Limb (tissue), 2 donors: ENCODE results near the gene ADGRF4.

ENCODE experiments used
- DNase-seq, 2 donors: peaks; one replicate each; pipeline ENCODE4 v3.0.0-alpha.2; 2016; ENCODE audit errors: extremely low spot score in 2 of 2

Gene ADGRF4

DNA sequence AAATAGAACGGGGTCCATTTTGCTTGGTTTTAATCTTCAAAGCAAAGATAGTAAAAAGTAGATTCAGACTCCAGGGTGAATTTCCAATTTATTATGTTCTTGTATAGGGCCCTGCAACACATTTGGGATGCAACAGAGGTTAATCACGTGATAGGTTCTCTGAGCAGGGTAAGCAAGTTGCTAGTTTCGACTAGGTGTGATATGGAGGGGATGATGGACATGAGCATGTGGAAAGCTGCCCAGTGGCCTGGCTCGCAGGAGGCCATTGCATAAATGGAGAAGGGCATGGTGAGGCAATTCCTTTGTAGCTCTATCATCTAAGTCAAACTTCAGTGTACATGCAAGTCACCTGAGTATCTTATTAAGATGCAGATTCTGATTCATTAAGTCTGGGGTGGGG, 17.7 kb upstream of the ADGRF4 start:
- DNase-seq: no peak

DNA sequence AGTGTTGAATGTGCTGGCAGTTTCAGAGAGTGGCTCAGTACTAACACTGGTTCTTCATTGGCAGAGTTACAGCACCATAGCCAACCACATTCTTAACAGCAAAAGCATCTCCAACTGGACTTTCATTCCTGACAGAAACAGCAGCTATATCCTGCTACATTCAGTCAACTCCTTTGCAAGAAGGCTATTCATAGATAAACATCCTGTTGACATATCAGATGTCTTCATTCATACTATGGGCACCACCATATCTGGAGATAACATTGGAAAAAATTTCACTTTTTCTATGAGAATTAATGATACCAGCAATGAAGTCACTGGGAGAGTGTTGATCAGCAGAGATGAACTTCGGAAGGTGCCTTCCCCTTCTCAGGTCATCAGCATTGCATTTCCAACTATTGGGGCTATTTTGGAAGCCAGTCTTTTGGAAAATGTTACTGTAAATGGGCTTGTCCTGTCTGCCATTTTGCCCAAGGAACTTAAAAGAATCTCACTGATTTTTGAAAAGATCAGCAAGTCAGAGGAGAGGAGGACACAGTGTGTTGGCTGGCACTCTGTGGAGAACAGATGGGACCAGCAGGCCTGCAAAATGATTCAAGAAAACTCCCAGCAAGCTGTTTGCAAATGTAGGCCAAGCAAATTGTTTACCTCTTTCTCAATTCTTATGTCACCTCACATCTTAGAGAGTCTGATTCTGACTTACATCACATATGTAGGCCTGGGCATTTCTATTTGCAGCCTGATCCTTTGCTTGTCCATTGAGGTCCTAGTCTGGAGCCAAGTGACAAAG, 17.0 kb upstream of the ADGRF4 start:
- DNase-seq: no peak

DNA sequence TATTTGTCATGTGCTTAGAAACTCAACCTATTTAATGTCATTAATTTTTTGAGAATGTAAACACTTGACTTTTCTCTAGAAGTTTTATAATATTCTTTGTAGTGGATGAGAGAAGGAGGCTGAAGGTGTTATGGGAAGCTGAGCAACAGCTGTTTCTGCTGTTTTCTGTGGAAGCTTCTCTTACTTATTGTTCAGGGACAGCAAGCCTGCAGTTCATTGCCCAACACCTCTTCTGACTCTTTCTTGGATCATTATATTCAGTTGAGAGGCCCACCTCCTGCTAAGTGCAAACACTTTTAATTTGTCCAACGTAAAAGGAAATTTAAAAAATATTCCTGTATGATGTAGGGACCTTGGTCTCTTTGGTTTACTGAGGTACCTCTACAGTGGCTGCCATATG, 12.0 kb upstream of the ADGRF4 start:
- DNase-seq: no peak

DNA sequence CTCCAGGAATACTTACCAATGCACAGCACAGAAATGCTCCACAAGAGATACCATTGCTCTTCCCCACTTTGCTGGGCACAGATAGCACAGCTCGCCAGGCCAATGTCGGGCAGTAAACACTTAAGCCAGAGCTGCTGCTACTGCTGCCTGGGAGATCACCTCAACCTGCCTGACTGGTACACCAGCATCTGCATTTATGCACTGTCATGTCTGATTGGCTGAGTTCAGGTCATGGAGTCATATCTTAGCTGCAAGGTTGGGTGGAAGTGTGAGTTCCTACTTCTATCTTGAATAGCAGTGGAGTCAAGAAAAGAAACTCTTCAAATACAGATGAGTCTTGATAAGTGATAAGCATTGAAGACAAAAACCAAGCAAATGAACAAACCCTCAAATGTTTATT, 10.9 kb upstream of the ADGRF4 start:
- no peak for DNase-seq

DNA sequence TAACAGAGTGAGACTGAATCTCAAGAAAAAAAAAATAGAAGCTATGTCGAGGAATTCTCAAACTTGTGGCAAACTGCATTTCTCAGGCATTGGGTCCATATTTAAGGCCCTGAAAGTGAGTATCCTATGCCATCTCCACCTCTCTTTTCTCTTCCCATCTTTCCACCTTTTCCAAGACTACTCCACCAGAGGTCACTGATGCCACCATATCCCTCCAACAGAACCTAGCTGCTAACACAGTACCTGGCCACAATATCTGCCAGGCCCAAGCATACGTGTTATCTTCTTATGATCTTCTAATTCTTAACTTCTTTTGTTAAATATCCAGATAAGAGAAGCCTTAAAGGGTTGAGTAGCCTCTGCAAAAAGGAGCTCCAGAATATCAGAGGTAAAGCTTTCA, 8.2 kb upstream of the ADGRF4 start:
- no peak for DNase-seq

DNA sequence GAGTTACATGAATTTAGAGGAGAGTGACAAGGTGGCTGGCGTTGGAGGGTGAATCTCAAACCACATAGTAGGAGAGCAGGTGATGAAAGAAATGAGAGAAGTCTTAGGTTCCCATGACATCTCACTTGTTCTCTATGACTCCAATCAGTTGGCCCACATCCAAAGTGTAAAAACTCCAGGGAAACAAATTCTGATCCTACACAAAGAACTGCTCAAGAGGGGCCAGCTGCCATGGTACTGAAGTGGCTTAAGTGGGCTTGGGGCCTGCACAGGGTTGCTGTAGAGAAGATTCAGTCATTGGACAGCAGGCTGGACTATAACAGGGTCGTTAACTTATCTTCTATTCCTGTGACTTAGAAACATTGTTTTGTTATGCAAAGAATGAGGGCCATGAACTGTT, 7.6 kb upstream of the ADGRF4 start:
- no peak for DNase-seq

DNA sequence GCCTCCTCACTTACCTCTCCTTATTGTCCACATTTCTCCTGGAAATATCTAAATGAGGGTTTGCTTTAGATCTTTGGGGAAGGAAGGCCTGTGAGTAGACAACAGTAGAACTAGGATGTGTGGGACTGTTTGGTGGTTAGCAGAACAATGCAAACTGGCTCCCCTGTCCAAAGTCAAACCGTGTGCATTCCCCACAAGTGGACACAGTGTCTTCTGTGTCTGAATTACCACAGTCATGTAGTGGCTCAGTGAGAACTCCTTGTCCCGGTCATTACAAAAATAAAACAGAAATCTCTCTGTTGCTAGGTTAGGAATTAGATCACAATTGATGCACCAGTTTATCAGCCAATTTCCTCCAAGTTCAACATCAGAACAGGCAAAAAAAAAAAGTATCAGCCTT, 455 bp upstream of the ADGRF4 start:
- no peak for DNase-seq

DNA sequence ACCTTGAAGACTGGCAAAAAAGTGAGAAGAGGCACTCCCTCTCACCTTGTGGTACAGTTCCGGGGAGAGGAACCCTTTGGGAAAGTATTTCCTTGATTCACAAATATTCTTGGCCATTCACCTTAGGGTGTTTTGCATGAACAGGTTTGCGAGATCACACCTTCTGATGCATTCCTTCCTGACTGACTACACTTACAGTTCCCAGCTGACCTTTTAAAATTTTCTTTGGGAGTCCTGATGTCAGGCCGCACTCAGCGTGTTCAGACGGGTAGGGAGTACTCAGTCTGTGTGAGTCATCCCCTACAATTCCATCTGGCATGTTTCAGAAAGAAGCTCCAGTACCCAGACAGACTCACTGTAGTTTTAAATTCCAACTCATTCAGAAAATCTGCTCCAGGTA, 1.7 kb downstream of the ADGRF4 start:
- no peak for DNase-seq

DNA sequence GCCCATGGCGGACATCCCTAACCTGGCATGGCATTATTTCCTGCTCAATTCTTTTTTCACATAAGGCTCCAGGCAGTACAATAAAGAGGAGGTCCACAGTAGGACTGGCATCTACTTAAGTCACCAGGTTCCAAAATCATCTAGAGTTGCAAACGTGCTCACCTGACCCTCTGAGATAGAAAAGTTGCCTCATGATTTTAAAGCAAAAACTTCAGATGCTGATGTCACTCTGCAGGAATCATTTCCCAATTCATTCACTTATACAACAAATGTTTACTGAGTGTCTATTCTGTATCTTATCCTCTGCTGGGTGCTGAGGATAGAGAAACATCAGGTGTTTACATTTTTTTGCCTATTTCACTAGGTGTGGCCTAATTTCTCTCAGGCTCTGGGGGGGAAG, 2.2 kb downstream of the ADGRF4 start:
- DNase-seq: no peak

DNA sequence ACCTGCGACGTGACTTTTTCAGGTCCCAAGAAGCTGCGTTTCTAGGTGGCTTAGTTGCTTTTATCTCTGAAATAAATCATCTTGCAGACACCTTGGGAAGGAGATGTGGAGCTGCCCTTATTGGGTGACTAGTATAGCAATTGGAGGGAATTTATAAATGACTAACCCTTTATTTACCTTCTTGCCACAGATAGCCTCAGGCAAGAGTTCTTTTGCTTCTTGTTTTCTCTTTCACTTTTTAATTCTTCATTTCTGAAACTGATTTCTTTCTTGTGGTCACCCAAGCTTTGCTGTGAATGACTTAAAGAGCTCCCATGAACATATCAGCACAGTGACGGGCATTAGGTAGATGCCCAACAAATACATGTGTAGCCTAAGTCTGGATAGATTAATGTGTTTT, 3.0 kb downstream of the ADGRF4 start:
- no peak for DNase-seq

DNA sequence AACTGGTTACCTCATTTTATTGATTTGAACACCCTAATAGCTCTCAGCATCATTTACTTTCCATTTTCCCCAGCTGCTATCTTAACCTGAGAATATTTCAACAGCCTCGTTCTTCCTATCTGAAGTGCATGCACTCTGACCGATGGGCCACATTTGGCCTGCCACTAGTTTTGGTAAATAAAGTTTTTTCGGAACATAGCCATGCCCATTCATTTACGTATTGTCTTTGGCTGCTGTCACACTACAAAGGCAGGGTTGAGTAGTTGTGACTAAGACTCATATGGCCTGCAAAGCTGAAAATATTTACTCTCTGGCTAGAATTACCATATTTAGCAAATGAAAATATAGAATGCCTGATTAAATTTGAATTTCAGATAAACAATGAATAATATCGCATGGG, 10.8 kb downstream of the ADGRF4 start:
- no peak for DNase-seq

DNA sequence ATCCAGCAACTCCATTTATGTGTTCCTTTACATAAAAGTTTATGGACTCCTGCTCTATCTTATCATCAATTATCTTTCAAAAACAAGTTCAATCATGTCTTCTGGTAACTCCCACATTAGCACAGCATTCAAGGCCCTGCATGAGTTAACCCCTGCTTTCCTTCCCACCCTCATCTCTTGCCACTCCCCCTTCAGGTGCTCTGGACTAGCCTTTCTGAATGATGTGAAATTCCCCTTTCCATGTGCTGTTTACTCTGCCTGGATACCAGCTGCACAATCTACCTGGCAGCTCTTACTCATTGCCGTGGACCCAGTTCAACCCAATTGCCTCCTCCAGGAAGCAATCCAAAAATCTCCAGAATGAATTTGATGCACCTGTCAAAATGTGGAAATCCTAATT, 11.9 kb downstream of the ADGRF4 start:
- DNase-seq: no peak

DNA sequence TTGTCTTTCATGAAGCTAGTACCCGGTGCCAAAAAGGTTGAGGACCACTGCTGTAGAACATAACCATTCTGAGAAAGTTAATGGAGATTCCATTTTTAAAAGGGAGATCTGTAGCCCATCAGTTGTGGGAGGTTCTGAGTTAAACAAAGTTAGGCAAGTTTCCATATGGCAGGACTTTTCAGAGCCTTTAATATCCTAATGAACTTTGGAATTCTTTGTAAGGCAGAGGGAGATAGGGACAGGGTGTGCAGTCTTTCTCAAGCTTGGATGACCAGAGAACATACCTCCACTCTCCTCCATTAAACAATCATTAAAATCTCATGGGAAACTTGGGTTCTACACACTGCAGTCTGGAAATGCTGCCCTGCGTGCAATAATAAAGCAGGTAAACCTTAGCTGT, 14.8 kb downstream of the ADGRF4 start:
- DNase-seq: no peak

DNA sequence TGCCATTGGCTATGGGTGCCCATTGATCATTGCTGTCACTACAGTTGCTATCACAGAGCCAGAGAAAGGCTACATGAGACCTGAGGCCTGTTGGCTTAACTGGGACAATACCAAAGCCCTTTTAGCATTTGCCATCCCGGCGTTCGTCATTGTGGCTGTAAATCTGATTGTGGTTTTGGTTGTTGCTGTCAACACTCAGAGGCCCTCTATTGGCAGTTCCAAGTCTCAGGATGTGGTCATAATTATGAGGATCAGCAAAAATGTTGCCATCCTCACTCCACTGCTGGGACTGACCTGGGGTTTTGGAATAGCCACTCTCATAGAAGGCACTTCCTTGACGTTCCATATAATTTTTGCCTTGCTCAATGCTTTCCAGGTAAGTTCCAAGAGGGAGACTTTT, 16.4 kb downstream of the ADGRF4 start:
- no peak for DNase-seq

DNA sequence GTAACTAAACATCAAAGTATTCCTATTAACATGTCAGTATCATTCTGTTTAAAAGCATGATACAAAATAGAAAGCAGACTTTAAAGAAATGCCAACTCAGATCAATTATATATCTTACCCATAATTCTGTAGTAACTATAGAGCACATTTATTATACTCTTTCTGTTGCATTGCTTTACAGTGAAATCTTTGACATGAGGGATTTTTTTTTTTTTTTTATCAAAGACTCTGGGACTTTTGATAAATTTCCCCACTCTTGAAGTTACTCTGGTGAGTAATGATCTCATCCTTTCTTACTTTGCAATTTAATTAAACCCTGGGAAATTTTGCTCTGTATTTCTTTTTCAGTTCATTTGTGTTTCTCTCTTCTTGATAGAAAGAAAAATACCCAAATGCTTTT, 17.4 kb downstream of the ADGRF4 start:
- no peak for DNase-seq

DNA sequence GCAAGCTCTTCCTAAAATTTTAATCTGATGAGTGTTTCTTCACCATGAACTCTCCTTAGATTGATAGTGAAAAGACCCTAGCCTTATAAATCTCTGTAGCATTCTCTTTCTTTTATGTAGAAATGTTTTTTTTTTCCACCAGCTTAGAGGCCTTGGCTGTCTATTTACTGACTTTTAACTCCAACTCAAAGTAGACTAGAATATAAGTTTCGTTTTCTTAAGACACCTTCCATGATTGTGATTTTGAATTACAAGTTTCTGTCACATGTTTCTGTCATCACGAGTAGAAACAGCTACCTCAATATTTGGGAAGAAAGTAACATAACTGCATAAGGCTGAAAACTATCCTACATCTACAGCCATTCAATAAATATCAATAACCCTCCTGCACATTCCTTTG, 17.8 kb downstream of the ADGRF4 start:
- DNase-seq: no peak

DNA sequence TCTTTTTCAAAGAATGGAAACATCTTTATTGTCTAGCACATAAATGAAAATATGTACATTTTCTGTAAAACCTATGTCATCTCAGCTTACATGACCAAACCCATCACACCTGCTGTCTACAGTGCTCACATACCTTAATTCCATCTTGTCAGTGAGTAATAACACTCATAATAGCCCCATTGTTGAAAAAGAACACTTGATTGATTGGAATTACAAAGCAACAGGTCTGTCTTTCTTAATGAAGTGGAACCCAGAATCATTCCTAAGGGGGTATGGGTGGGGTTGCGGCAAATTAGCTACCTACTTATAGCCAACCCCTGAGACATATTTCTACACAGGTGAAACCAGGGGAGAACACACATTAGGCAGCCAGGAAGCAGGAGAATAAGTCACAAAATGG, 20.2 kb downstream of the ADGRF4 start:
- no peak for DNase-seq

DNA sequence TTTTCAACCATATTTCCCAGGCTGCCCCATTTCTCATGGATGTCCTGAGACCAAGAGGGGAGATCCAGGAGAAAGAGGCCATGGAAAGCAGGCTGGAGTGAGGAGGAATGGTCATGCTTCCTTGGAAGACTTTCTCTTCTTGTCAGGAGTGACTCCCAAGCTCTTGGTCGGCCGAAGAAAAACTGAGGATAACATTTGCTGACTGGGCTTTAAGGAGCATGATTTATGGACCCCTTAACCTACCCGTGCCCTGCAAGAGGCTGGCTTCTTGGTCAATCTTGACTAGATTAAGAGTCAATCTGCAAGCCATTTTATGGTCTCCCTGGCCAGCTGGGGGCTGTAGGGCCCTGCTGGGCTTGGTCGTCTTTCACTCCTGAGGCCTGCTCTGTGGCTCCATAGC, 22.8 kb downstream of the ADGRF4 start:
- no peak for DNase-seq

DNA sequence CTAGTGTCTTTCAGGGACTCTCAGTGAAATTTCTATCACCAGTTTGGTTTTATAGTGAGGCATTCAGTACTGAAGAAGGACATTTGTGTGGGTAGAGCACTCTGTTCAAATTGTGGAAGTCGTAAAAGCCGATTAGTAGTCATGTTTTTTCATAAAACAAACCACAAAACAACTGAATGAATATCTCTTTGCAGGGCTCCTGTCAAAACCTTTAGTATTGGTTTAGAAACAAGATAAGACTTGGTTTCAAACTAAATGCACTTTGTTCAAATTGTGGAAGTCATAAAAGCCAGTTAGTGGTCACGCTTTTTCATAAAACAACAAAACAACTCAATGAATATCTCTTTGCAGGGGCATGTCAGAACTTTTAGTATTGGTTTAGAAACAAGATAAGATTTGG, 23.8 kb downstream of the ADGRF4 start:
- no peak for DNase-seq

DNA sequence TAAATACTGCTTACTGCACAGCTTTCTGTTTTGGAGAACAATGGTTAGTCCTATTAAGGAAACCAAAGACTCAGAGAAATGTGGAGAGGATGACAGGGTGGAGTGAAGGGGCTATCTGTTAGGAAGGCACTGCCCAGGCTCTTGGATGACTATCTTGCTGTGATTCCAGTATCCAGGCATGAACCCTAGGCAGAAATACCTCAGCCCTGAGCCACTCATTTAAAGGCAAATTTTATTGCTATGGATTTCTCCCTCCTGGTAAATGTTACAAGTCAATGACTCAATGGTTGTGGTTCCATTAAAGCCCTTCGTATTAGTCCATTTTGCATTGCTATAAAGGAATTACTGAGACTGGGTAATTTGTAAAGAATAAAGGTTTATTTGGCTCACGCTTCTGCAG, 25.9 kb downstream of the ADGRF4 start:
- no peak for DNase-seq

DNA sequence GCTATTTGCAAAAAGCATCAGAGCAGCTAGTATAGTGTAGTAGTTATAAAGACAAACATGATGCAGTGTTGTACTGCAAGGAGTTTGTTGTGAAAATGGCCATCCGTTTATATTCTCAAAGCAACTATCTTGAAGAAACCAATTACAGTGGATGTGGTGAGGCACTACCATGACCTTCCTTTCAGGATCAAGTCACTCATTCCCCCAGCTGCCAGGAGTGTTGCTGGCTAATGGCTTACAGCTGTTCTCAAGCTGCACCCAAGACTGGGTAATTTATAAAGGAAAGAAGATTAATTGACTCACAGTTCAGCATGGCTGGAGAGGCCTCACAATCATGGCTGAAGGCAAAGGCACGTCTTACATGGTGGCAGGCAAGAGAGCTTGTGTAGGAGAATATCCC, 29.0 kb downstream of the ADGRF4 start:
- DNase-seq: no peak

DNA sequence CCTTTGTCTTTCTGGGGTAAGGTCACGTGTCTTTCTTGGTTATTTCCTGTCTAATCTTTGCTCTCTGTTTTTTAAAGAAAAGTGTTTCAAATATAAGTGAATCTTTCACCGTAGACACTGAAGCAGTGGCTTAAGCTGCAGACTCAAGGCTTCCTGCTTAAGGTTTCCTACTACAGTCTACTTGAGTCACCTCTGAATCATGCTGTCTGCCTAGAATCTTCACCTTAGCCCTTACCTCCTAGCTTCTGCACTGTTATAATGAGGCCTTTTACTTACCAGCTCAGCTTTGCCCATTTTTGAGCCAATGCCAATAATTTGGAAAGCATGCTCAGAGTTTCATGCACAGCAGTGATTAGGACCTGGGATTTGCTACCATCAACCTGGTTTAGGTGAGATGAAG, 30.6 kb downstream of the ADGRF4 start:
- DNase-seq: no peak

DNA sequence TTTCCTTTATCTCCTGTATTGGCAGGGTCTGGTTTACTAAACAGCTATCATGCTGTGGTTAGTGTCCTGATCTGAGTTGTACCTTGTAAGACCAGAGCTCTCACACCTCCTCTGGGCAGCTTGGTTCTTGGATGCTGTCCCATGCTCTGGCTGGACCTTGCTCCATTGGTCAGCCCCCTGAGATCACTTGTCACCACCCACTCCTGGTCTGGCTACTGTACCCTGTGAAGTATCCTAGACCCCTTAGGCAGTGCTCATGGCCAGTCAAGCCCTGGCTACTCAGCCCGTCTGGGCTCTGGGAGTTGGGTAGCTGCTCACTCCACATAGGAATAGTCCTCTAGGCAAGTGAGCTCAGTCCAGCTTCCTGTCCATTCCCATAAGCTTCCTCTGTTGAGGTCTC, 31.1 kb downstream of the ADGRF4 start:
- no peak for DNase-seq
